Activated T-cell treated with anti-CD3 and anti-CD28 coated beads for 1 hour (primary cell): ENCODE results near the gene RBM17.
A peak's percentile ranks its signal among the peaks of the same experiment; 100 is the strongest.
"Not testable (repeated sequence)": the region's sequence is repeated elsewhere in the genome, so short reads cannot be mapped to it uniquely, and the experiment has no call there.

Experiments
- DNase-seq: peaks from one replicate; pipeline ENCODE4 v3.0.0-alpha.2; 2020; ENCODE audit warnings: low read depth

The RBM17 gene

GRCh38 chr10:6161921-6162320, 73.1 kb downstream of the RBM17 start:
- DNase-seq, result no peak

- no peak for DNase-seq
Measured at GRCh38 chr10:6162589-6163356, 73.9 kb downstream of the RBM17 start.

- DNase-seq, result peak; percentile 89
Measured at GRCh38 chr10:6163364-6164270, 74.8 kb downstream of the RBM17 start.

GRCh38 chr10:6164271-6165095, 75.6 kb downstream of the RBM17 start:
- DNase-seq, result no peak

- DNase-seq, result no peak
Measured at GRCh38 chr10:6165221-6165725, 76.4 kb downstream of the RBM17 start.

GRCh38 chr10:6165933-6166332, 77.1 kb downstream of the RBM17 start:
- not testable (repeated sequence) for DNase-seq
